Activated B cell treated with CpG ODN at 0.5 μM for 24 hours (primary cell): ENCODE measurements around the gene CSNK1G1. TPM values are rescaled to one million over a fixed set of nuclear protein-coding genes. Genes with fewer than 3 reads are reported as not detected.

ENCODE experiments used
- ATAC-seq: fragments of 200-7000 bp; cut with Tn5 transposase; one replicate; pipeline ENCODE4 v1.10.0; 2021; ENCODE audit warnings: low read depth, mild to moderate bottlenecking, moderate library complexity
- CTCF ChIA-PET: fragments of 350-600 bp; sonication (Branson Sonifier 250); formaldehyde crosslinking; loops from one replicate; lab custom pipeline; 2021; ENCODE audit warnings: antibody characterized with exemption; lab: Charles Lee
- POLR2A ChIA-PET: fragments of 350-600 bp; sonication (Branson Sonifier 250); formaldehyde crosslinking; loops from one replicate; lab custom pipeline; 2021; ENCODE audit warnings: antibody characterized with exemption; lab: Charles Lee
- DNase-seq: peaks from one replicate; pipeline ENCODE4 v3.0.0; 2022
- H3K27ac Mint-ChIP-seq: one replicate; pipeline ENCODE4 v1.8.0; 2020; ENCODE audit warnings: mixed read lengths
- H3K27me3 Mint-ChIP-seq: one replicate; pipeline ENCODE4 v1.8.0; 2021; ENCODE audit warnings: mixed read lengths
- H3K36me3 Mint-ChIP-seq: one replicate; pipeline ENCODE4 v1.8.0; 2021; ENCODE audit warnings: low read depth, mixed read lengths
- H3K4me1 Mint-ChIP-seq: one replicate; pipeline ENCODE4 v1.8.0; 2021; ENCODE audit warnings: mixed read lengths
- H3K4me3 Mint-ChIP-seq: one replicate; pipeline ENCODE4 v1.8.0; 2020; ENCODE audit warnings: mild to moderate bottlenecking, mixed read lengths
- H3K9me3 Mint-ChIP-seq: one replicate; pipeline ENCODE4 v1.8.0; 2020; ENCODE audit warnings: mixed read lengths
- intact Hi-C: fragments of 100-400 bp; cut with micrococcal nuclease; formaldehyde crosslinking; loops from one replicate; pipeline ENCODE4 v1.15.1; 2024
- total RNA-seq: library from RNA; stranded (reverse); gene quantifications from 2 replicates; pipeline ENCODE4 v1.2.3, GENCODE V29; 2022
- TF ChIP-seq, protein P1 (sequence below): fragments of 200-600 bp; IDR thresholded peaks from one replicate; pipeline ENCODE4 v1.8.0; 2022; ENCODE audit warnings: antibody characterized with exemption, mild to moderate bottlenecking

The CSNK1G1 gene
- total RNA-seq, 1 donor from 2014 or later, result 26.6 TPM

GRCh38 chr15:64187396-64188191 is 168.4 kb downstream of the CSNK1G1 start:
- CTCF ChIA-PET, result no interaction called here

GRCh38 chr15:64185146-64185911 is 170.6 kb downstream of the CSNK1G1 start:
- DNase-seq (no peak), ATAC-seq (no peak)
- intact Hi-C loops, result no loop called here
- no peaks in the 10 kb centered on the region for H3K27me3 Mint-ChIP-seq
- ChIA-PET POLR2A (interaction anchor here (0.5 kb wide), 1 partner anchor 240 kb away, joined by 3 read pairs; no protein-coding TSS in a partner anchor), CTCF (no interaction called here)
- peaks cover 29% of the 10 kb centered on the region for H3K36me3 Mint-ChIP-seq
- H3K27ac Mint-ChIP-seq, result peak overlapping the region; percentile 31
- no peaks in the 10 kb centered on the region for H3K9me3 Mint-ChIP-seq
- no peak overlapping the region for H3K4me3 Mint-ChIP-seq
- TF ChIP-seq, protein P1, sequence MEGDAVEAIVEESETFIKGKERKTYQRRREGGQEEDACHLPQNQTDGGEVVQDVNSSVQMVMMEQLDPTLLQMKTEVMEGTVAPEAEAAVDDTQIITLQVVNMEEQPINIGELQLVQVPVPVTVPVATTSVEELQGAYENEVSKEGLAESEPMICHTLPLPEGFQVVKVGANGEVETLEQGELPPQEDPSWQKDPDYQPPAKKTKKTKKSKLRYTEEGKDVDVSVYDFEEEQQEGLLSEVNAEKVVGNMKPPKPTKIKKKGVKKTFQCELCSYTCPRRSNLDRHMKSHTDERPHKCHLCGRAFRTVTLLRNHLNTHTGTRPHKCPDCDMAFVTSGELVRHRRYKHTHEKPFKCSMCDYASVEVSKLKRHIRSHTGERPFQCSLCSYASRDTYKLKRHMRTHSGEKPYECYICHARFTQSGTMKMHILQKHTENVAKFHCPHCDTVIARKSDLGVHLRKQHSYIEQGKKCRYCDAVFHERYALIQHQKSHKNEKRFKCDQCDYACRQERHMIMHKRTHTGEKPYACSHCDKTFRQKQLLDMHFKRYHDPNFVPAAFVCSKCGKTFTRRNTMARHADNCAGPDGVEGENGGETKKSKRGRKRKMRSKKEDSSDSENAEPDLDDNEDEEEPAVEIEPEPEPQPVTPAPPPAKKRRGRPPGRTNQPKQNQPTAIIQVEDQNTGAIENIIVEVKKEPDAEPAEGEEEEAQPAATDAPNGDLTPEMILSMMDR, result no peak
- H3K4me1 Mint-ChIP-seq, result peaks cover 12% of the 10 kb centered on the region

More at GRCh38 chr15:64187396-64188191, 168.4 kb downstream of the CSNK1G1 start:
- intact Hi-C loops, result no loop called here
- H3K4me1 Mint-ChIP-seq, result no peaks in the 10 kb centered on the region
- DNase-seq, result no peak
- no peak overlapping the region for H3K4me3 Mint-ChIP-seq
- peaks cover 26% of the 10 kb centered on the region for H3K36me3 Mint-ChIP-seq
- H3K27me3 Mint-ChIP-seq, result no peaks in the 10 kb centered on the region
- no peaks in the 10 kb centered on the region for H3K9me3 Mint-ChIP-seq
- TF ChIP-seq, protein P1, result no peak
- ATAC-seq, result no peak
- H3K27ac Mint-ChIP-seq, result no peak overlapping the region
- POLR2A ChIA-PET, result no interaction called here

GRCh38 chr15:64182859-64183370 is 173.1 kb downstream of the CSNK1G1 start:
- TF ChIP-seq, protein P1, result no peak
- peaks cover 25% of the 10 kb centered on the region for H3K36me3 Mint-ChIP-seq
- intact Hi-C loops, result no loop called here
- no peak for ATAC-seq
- DNase-seq, result no peak
- peaks cover 26% of the 10 kb centered on the region for H3K4me1 Mint-ChIP-seq
- H3K9me3 Mint-ChIP-seq, result no peaks in the 10 kb centered on the region
- no peak overlapping the region for H3K4me3 Mint-ChIP-seq
- H3K27me3 Mint-ChIP-seq, result no peaks in the 10 kb centered on the region
- ChIA-PET CTCF (no interaction called here), POLR2A (interaction anchor here (5.3 kb wide), 1 partner anchor 20 kb away, joined by 34 read pairs; the partner anchor contains the start of gene PPIB)
- H3K27ac Mint-ChIP-seq, result peak overlapping the region; percentile 12

DNA sequence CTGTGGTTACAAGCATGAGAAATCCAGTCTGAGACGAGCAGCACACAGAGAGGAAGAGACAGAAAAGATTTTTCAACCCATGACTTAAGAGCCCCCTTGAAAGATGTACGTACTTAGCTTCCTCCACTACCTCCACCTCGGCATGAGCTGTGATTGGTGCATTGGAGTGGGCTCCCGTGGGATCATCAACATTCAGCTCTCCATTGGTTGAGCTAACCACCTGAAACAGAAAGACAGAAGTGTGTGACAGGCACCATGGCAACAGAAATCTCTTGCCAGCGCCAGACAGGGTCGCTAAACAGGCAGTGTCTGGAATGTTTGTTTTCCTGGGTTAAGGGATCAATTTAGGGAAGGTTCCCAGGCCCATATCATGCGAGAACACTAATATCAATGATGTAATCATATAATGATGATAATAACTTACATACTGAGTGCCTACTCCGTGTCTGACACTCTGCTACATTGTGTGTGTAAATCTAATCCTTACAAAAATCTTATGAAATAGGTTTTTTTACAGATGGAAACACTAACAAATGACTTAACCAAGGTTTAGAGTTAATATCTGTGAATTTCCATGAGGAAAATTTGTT is 175.6 kb downstream of the CSNK1G1 start:
- DNase-seq (peak; percentile 40), ATAC-seq (peak; percentile 99)
- Mint-ChIP-seq H3K27ac (peak overlapping the region; percentile 85), H3K9me3 (no peaks in the 10 kb centered on the region), H3K27me3 (no peaks in the 10 kb centered on the region), H3K4me3 (peak overlapping the region; percentile 56), H3K36me3 (peaks cover 31% of the 10 kb centered on the region), H3K4me1 (peaks cover 26% of the 10 kb centered on the region)
- intact Hi-C loops, result loop anchor here (1.0 kb wide), 1 partner anchor 17 kb away; the partner anchor contains the start of gene PPIB
- CTCF ChIA-PET, result interaction anchor here (0.7 to 1.6 kb wide), 3 partner anchors 17 to 207 kb away, joined by 3 to 8 read pairs (median 4); partner anchors contain the start of gene PPIB
- POLR2A ChIA-PET, result interaction anchor here (0.9 to 5.3 kb wide), 4 partner anchors 17 to 207 kb away, joined by 3 to 34 read pairs (median 5); partner anchors contain the start of genes PPIB and TRIP4
- TF ChIP-seq, protein P1, result no peak
